ENCODE results near the gene LRIF1. TPM values are rescaled to one million over a fixed set of nuclear protein-coding genes. Genes with fewer than 3 reads are reported as not detected.

LRIF1 gene
- total RNA-seq, 2 donors from 2014 or later: 15.5 to 21.0 TPM

DNA sequence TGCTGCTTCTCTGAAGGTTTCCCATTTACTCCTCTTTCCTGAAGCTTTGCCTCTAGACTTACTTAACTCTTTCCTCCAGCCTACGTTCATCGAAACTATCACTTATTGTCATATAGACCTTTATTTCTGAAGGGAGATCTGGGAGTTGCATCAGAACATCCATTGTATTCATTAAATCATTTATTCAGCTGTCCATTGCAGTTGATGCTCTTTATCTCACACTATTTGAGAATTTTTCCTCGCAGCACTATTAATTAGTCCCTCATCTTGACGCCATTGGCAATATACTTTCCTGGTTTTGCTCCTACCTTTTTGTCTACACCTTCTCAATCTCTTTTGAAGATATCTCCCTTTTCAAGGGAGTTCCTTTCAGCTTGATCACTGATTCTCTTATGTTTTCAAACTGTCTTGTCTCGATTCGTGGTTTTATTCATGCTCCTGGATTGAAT is 757 bp upstream of the LRIF1 start:
- DNase-seq (ENCODE audit: low spot score) (no peak), ATAC-seq (no peak)
- peak overlapping the region; percentile 94 to 97 for H3K27ac Mint-ChIP-seq
- H3K27me3 Mint-ChIP-seq: peaks cover 13 to 22% of the 10 kb centered on the region in 2 donors
- H3K4me3 Mint-ChIP-seq: peak overlapping the region; percentile 93
- H3K36me3 Mint-ChIP-seq: peaks cover 63% of the 10 kb centered on the region
- peaks cover 29 to 40% of the 10 kb centered on the region in 2 donors for H3K4me1 Mint-ChIP-seq (ENCODE audit: low read depth in 2 of 2)
- H3K9me3 Mint-ChIP-seq: peaks cover 26% of the 10 kb centered on the region

- H3K4me1 Mint-ChIP-seq (ENCODE audit: low read depth in 2 of 2): peaks cover 29 to 40% of the 10 kb centered on the region in 2 donors
- H3K9me3 Mint-ChIP-seq: peaks cover 26% of the 10 kb centered on the region
- peak; percentile 76 for DNase-seq (ENCODE audit: low spot score)
- peak overlapping the region; percentile 94 to 97 for H3K27ac Mint-ChIP-seq
- H3K36me3 Mint-ChIP-seq: peaks cover 53% of the 10 kb centered on the region
- peak; percentile 66 to 70 for ATAC-seq
- H3K27me3 Mint-ChIP-seq: peaks cover 3 to 8% of the 10 kb centered on the region in 2 donors
- H3K4me3 Mint-ChIP-seq: peak overlapping the region; percentile 93
Observed at GRCh38 chr1:110962892-110963690, 631 bp downstream of the LRIF1 start.

- Mint-ChIP-seq H3K36me3 (peaks cover 45% of the 10 kb centered on the region), H3K27ac (peak overlapping the region in 1 of 2 donors; percentile 97), H3K9me3 (peaks cover 22% of the 10 kb centered on the region), H3K27me3 (no peaks in the 10 kb centered on the region), H3K4me3 (peak overlapping the region; percentile 93), H3K4me1 (ENCODE audit: low read depth in 2 of 2) (peaks cover 29 to 40% of the 10 kb centered on the region in 2 donors)
- ATAC-seq: no peak
- DNase-seq (ENCODE audit: low spot score): no peak
Observed at GRCh38 chr1:110961902-110962301, 1.8 kb downstream of the LRIF1 start.

DNA sequence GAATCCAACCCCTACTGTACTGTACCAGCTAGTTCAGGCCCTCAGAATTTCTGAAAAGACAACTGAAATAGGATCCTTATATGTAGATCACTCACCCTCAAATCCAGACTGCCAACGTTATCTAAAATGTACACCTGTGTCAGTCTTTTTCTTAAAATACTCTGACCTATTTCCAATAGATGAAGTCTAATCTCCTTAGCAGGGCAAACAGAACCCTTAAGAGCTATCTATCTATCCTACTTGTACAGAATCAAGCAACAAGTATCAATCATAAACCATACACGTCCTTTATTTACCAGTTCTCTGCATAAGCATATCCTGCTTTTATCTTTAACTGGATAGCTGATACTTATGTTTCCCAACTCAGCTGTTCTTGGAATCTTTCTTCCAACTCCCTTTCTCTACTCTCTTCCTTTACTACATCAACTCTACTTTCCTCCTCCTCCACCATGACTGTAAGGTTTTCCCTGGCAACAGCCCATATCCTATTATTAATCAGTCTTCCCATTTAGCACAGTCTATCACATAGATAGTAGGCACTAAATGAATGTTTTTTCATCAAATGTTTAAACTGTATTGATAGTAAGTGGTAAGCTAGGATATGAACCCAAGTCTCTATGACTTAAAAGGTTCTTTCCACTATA is 2.8 kb downstream of the LRIF1 start:
- Mint-ChIP-seq H3K9me3 (peaks cover 22% of the 10 kb centered on the region), H3K27me3 (no peaks in the 10 kb centered on the region), H3K27ac (no peak overlapping the region), H3K4me3 (peak overlapping the region; percentile 11), H3K4me1 (ENCODE audit: low read depth in 2 of 2) (peaks cover 29 to 40% of the 10 kb centered on the region in 2 donors), H3K36me3 (peaks cover 43% of the 10 kb centered on the region)
- DNase-seq (ENCODE audit: low spot score): no peak
- no peak for ATAC-seq

GRCh38 chr1:110957798-110958197 is 5.9 kb downstream of the LRIF1 start:
- peaks cover 27% of the 10 kb centered on the region for H3K36me3 Mint-ChIP-seq
- H3K9me3 Mint-ChIP-seq: peaks cover 9% of the 10 kb centered on the region
- ATAC-seq: no peak
- peaks cover 16 to 28% of the 10 kb centered on the region in 2 donors for H3K4me1 Mint-ChIP-seq (ENCODE audit: low read depth in 2 of 2)
- DNase-seq (ENCODE audit: low spot score): no peak
- H3K27me3 Mint-ChIP-seq: no peaks in the 10 kb centered on the region
- no peak overlapping the region for H3K27ac Mint-ChIP-seq
- no peak overlapping the region for H3K4me3 Mint-ChIP-seq

DNA sequence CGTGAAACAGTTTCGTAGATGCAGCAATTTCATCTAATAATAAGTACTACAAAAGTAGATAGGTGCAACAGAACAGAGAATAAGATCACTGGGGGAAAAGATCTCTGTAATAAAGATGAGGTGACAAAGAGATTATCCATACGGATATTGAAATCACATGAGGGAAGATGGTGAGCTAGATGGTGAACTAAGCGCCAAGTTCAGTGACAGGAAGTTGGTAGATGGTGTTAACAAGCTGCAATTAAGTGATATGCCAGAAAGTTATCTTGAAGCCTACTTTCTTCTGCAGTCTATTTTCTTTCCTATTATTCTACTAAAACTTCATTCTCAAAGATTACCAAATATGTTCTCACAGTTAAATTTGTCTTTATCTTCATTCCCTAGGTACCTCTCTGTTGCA is 7.1 kb downstream of the LRIF1 start:
- no peak for ATAC-seq
- no peaks in the 10 kb centered on the region for H3K27me3 Mint-ChIP-seq
- peaks cover 15 to 23% of the 10 kb centered on the region in 2 donors for H3K4me1 Mint-ChIP-seq (ENCODE audit: low read depth in 2 of 2)
- peaks cover 26% of the 10 kb centered on the region for H3K36me3 Mint-ChIP-seq
- DNase-seq (ENCODE audit: low spot score): no peak
- peaks cover 9% of the 10 kb centered on the region for H3K9me3 Mint-ChIP-seq
- H3K27ac Mint-ChIP-seq: no peak overlapping the region
- H3K4me3 Mint-ChIP-seq: no peak overlapping the region

GRCh38 chr1:110953031-110953430 is 10.7 kb downstream of the LRIF1 start:
- peaks cover 39% of the 10 kb centered on the region for H3K36me3 Mint-ChIP-seq
- no peaks in the 10 kb centered on the region for H3K27me3 Mint-ChIP-seq
- peaks cover 2 to 9% of the 10 kb centered on the region in 2 donors for H3K4me1 Mint-ChIP-seq (ENCODE audit: low read depth in 2 of 2)
- ATAC-seq: no peak
- no peak overlapping the region for H3K4me3 Mint-ChIP-seq
- DNase-seq (ENCODE audit: low spot score): no peak
- no peak overlapping the region for H3K27ac Mint-ChIP-seq
- H3K9me3 Mint-ChIP-seq: no peaks in the 10 kb centered on the region

DNA sequence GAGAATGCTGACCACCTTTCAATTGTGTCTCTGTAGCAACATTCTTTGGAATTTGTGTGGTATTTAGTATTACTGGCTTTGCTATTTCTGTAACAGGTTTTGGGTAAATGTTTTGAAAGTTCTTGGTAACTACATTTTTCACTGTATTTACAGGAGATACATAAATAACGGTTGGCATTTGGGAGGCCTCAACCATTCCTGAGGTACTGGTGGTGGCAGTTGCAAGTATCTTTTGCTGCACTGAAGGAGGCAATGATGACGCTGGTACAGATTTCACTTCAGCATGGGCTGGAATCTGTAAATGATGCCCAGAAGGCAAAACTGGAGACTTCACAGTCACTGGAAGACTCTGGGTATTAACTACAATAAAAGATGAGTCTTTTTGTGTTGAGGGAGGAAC is 11.7 kb downstream of the LRIF1 start:
- no peak overlapping the region for H3K27ac Mint-ChIP-seq
- DNase-seq (ENCODE audit: low spot score): no peak
- H3K4me1 Mint-ChIP-seq (ENCODE audit: low read depth in 2 of 2): peaks cover 2 to 9% of the 10 kb centered on the region in 2 donors
- no peaks in the 10 kb centered on the region for H3K27me3 Mint-ChIP-seq
- ATAC-seq: no peak
- peaks cover 41% of the 10 kb centered on the region for H3K36me3 Mint-ChIP-seq
- no peak overlapping the region for H3K4me3 Mint-ChIP-seq
- H3K9me3 Mint-ChIP-seq: no peaks in the 10 kb centered on the region

- no peaks in the 10 kb centered on the region for H3K27me3 Mint-ChIP-seq
- no peaks in the 10 kb centered on the region for H3K9me3 Mint-ChIP-seq
- DNase-seq (ENCODE audit: low spot score): no peak
- no peak overlapping the region for H3K4me3 Mint-ChIP-seq
- H3K4me1 Mint-ChIP-seq (ENCODE audit: low read depth in 2 of 2): peaks cover 2 to 9% of the 10 kb centered on the region in 2 donors
- no peak overlapping the region for H3K27ac Mint-ChIP-seq
- peaks cover 41% of the 10 kb centered on the region for H3K36me3 Mint-ChIP-seq
- ATAC-seq: no peak
Observed at GRCh38 chr1:110951161-110951560, 12.6 kb downstream of the LRIF1 start.

GRCh38 chr1:110948038-110948810 is 15.5 kb downstream of the LRIF1 start:
- Mint-ChIP-seq H3K27ac (no peak overlapping the region), H3K4me3 (no peak overlapping the region), H3K4me1 (ENCODE audit: low read depth in 2 of 2) (peaks cover 2 to 4% of the 10 kb centered on the region in 2 donors), H3K9me3 (no peaks in the 10 kb centered on the region), H3K36me3 (peaks cover 39% of the 10 kb centered on the region), H3K27me3 (no peaks in the 10 kb centered on the region)
- DNase-seq (ENCODE audit: low spot score) (no peak), ATAC-seq (no peak)

- H3K4me1 Mint-ChIP-seq (ENCODE audit: low read depth in 2 of 2): no peaks in the 10 kb centered on the region
Observed at GRCh38 chr1:110945626-110946025, 18.1 kb downstream of the LRIF1 start.

GRCh38 chr1:110944806-110945205 is 18.9 kb downstream of the LRIF1 start:
- no peaks in the 10 kb centered on the region for H3K27me3 Mint-ChIP-seq
- DNase-seq (ENCODE audit: low spot score): no peak
- peaks cover 13% of the 10 kb centered on the region for H3K36me3 Mint-ChIP-seq
- H3K4me3 Mint-ChIP-seq: no peak overlapping the region
- ATAC-seq: no peak
- H3K27ac Mint-ChIP-seq: no peak overlapping the region
- peaks cover 2% of the 10 kb centered on the region for H3K9me3 Mint-ChIP-seq
- H3K4me1 Mint-ChIP-seq (ENCODE audit: low read depth in 2 of 2): no peaks in the 10 kb centered on the region

More at GRCh38 chr1:110945626-110946025, 18.1 kb downstream of the LRIF1 start:
- Mint-ChIP-seq H3K27ac (no peak overlapping the region), H3K27me3 (no peaks in the 10 kb centered on the region), H3K9me3 (no peaks in the 10 kb centered on the region), H3K36me3 (peaks cover 19% of the 10 kb centered on the region), H3K4me3 (no peak overlapping the region)
- no peak for DNase-seq (ENCODE audit: low spot score)
- ATAC-seq: no peak

DNA sequence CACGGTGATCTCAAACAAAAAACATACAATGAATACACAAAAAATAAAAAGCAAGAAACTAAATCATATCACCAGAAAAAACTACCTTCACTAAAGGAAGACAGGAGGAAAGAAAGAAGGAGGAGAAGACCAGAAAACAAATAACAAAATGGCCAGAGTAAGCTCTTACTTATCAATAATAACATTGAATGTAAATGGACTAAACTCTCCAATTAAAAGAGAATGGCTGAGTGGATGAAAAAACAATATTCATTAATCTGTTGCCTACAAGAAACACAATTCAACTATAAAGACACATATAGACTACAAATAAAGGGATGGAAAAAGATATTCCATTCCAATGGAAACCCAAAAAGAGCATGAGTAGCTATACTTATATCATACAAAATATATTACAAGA is 27.2 kb downstream of the LRIF1 start:
- no peak overlapping the region for H3K4me3 Mint-ChIP-seq
- no peak for DNase-seq (ENCODE audit: low spot score)
- H3K36me3 Mint-ChIP-seq: peaks cover 33% of the 10 kb centered on the region
- H3K27ac Mint-ChIP-seq: no peak overlapping the region
- H3K27me3 Mint-ChIP-seq: no peaks in the 10 kb centered on the region
- no peaks in the 10 kb centered on the region for H3K4me1 Mint-ChIP-seq (ENCODE audit: low read depth in 2 of 2)
- ATAC-seq: no peak
- peaks cover 12% of the 10 kb centered on the region for H3K9me3 Mint-ChIP-seq

Measured in natural killer cell treated with Interleukin-12 subunit alpha and Interleukin-12 subunit beta and Interleukin-15 and Interleukin-18, amount 100 ng/mL, for 72 hours (primary cell).